GM21717 (cell line): ENCODE measurements around the gene ELAVL1.
"Not testable (repeated sequence)": the region's sequence is repeated elsewhere in the genome, so short reads cannot be mapped to it uniquely, and the experiment has no call there.

ENCODE experiments used
- ATAC-seq: cut with Tn5 transposase; IDR thresholded peaks from one replicate; pipeline ENCODE4 v1.9.1; 2021; ENCODE audit warnings: mild to moderate bottlenecking, moderate library complexity; ENCODE audit not compliant: unreplicated experiment

Gene ELAVL1

GRCh38 chr19:7970716-7971448 is 34.6 kb downstream of the ELAVL1 start:
- no peak for ATAC-seq

- ATAC-seq: no peak
Measured at GRCh38 chr19:7969555-7969939, 35.9 kb downstream of the ELAVL1 start.

GRCh38 chr19:7968796-7969554 is 36.5 kb downstream of the ELAVL1 start:
- ATAC-seq: no peak

GRCh38 chr19:7968008-7968795 is 37.2 kb downstream of the ELAVL1 start:
- no peak for ATAC-seq

- ATAC-seq: no peak
Measured at GRCh38 chr19:7965921-7966665, 39.3 kb downstream of the ELAVL1 start.

- no peak for ATAC-seq
Measured at GRCh38 chr19:7965259-7965841, 40.1 kb downstream of the ELAVL1 start.

- no peak for ATAC-seq
Measured at GRCh38 chr19:7963566-7963965, 41.9 kb downstream of the ELAVL1 start.

- no peak for ATAC-seq
Measured at GRCh38 chr19:7962644-7963268, 42.7 kb downstream of the ELAVL1 start.

GRCh38 chr19:7961920-7962626 is 43.4 kb downstream of the ELAVL1 start:
- ATAC-seq: no peak

GRCh38 chr19:7961082-7961481 is 44.4 kb downstream of the ELAVL1 start:
- ATAC-seq: not testable (repeated sequence)

GRCh38 chr19:7959211-7959610 is 46.2 kb downstream of the ELAVL1 start:
- ATAC-seq: no peak

GRCh38 chr19:7955696-7956095 is 49.7 kb downstream of the ELAVL1 start:
- no peak for ATAC-seq

GRCh38 chr19:7953576-7953975 is 51.9 kb downstream of the ELAVL1 start:
- ATAC-seq: no peak

GRCh38 chr19:7953060-7953459 is 52.4 kb downstream of the ELAVL1 start:
- no peak for ATAC-seq

- no peak for ATAC-seq
Measured at GRCh38 chr19:7947939-7948338, 57.5 kb downstream of the ELAVL1 start.

GRCh38 chr19:7944177-7944761 is 61.2 kb downstream of the ELAVL1 start:
- ATAC-seq: no peak

- peak; percentile 91 for ATAC-seq
Measured at GRCh38 chr19:7943444-7944176, 61.8 kb downstream of the ELAVL1 start, which contains the start of gene TIMM44. Gene TIMM44, minus strand, starts transcription at chr19:7943666. Its CDS starts 15 bp downstream, at chr19:7943651.

- peak; percentile 12 for ATAC-seq
Measured at GRCh38 chr19:7942981-7943443, 62.4 kb downstream of the ELAVL1 start.
